GM23338 (cell line): Measurements from ENCODE around the gene AP1B1. TPM values are rescaled to one million over a fixed set of nuclear protein-coding genes. Genes with fewer than 3 reads are reported as not detected.
A peak's percentile ranks its signal among the peaks of the same experiment; 100 is the strongest.

Experiments
- ATAC-seq: fragments of 200-7000 bp; cut with Tn5 transposase; 3 replicates; pipeline ENCODE4 v1.9.1; 2020
- DNase-seq: peaks from one replicate; pipeline ENCODE4 v3.0.0-alpha.2; 2015; ENCODE audit warnings: low spot score
- H2AFZ ChIP-seq: fragments of 200-600 bp; sonication (generic); 2 replicates; pipeline ENCODE4 v1.8.0; 2016; ENCODE audit warnings: antibody characterized with exemption, mild to moderate bottlenecking, moderate library complexity
- H3F3A ChIP-seq: fragments of 200-600 bp; sonication (generic); replicated peaks from 2 replicates; pipeline ENCODE4 v1.8.0; 2017; ENCODE audit warnings: antibody characterized with exemption, mixed run types, low read depth
- H3K27ac ChIP-seq: fragments of 200-600 bp; sonication (generic); 2 replicates; pipeline ENCODE4 v1.6.1; 2016; ENCODE audit warnings: low read depth
- H3K27me3 ChIP-seq: fragments of 200-600 bp; sonication (generic); 2 replicates; pipeline ENCODE4 v1.8.0; 2016; ENCODE audit warnings: mild to moderate bottlenecking, mixed run types, moderate library complexity; ENCODE audit not compliant: insufficient read depth
- H3K36me3 ChIP-seq: fragments of 200-600 bp; sonication (generic); 2 replicates; pipeline ENCODE4 v1.8.0; 2016; ENCODE audit warnings: mild to moderate bottlenecking; ENCODE audit not compliant: insufficient read depth
- H3K4me1 ChIP-seq: fragments of 200-600 bp; sonication (generic); 2 replicates; pipeline ENCODE4 v1.8.0; 2016; ENCODE audit warnings: mild to moderate bottlenecking, moderate library complexity; ENCODE audit not compliant: insufficient read depth
- H3K4me2 ChIP-seq: fragments of 200-600 bp; sonication (generic); 2 replicates; pipeline ENCODE4 v1.7.1; 2017; ENCODE audit warnings: mixed run types
- H3K4me3 ChIP-seq: fragments of 200-600 bp; sonication (generic); 2 replicates; pipeline ENCODE4 v1.6.1; 2016; ENCODE audit warnings: mixed run types
- H3K79me2 ChIP-seq: fragments of 200-600 bp; sonication (generic); replicated peaks from 2 replicates; pipeline ENCODE4 v1.8.0; 2017; ENCODE audit warnings: mild to moderate bottlenecking; ENCODE audit not compliant: insufficient read depth
- H3K9me2 ChIP-seq: fragments of 200-600 bp; sonication (generic); 2 replicates; pipeline ENCODE4 v1.8.0; 2017; ENCODE audit not compliant: insufficient read depth
- H4K20me1 ChIP-seq: fragments of 200-600 bp; sonication (generic); replicated peaks from 2 replicates; pipeline ENCODE4 v1.8.0; 2017; ENCODE audit warnings: mild to moderate bottlenecking; ENCODE audit not compliant: insufficient read depth
- H3K27ac Mint-ChIP-seq: 2 replicates; pipeline ENCODE4 v1.8.0; 2020; ENCODE audit warnings: inconsistent platforms, mild to moderate bottlenecking, moderate library complexity, mixed read lengths
- H3K27me3 Mint-ChIP-seq: 3 replicates; pipeline ENCODE4 v1.8.0; 2022; ENCODE audit warnings: low read depth, mild to moderate bottlenecking, moderate library complexity, mixed read lengths, inconsistent platforms; ENCODE audit not compliant: insufficient read depth, poor library complexity
- H3K36me3 Mint-ChIP-seq: 3 replicates; pipeline ENCODE4 v1.8.0; 2021; ENCODE audit warnings: low read depth, mild to moderate bottlenecking, inconsistent platforms, moderate library complexity, mixed read lengths
- H3K4me1 Mint-ChIP-seq: 3 replicates; pipeline ENCODE4 v1.8.0; 2020; ENCODE audit warnings: mild to moderate bottlenecking, inconsistent platforms, mixed read lengths
- H3K4me3 Mint-ChIP-seq: 3 replicates; pipeline ENCODE4 v1.8.0; 2021; ENCODE audit warnings: moderate library complexity, mild to moderate bottlenecking, inconsistent platforms, mixed read lengths
- H3K9me3 Mint-ChIP-seq: 3 replicates; pipeline ENCODE4 v1.8.0; 2020; ENCODE audit warnings: moderate library complexity, mild to moderate bottlenecking, inconsistent platforms, mixed read lengths
- CREB1 ChIP-seq: fragments of 250-450 bp; sonication (Bioruptor Pico); IDR thresholded peaks from 2 replicates; pipeline ENCODE4 v1.5.0; 2020; ENCODE audit warnings: low read depth, mild to moderate bottlenecking, moderate library complexity
- EZH2 ChIP-seq: fragments of 200-600 bp; sonication (generic); IDR thresholded peaks from one replicate; pipeline ENCODE4 v1.8.0; 2017; ENCODE audit warnings: antibody characterized with exemption, mild to moderate bottlenecking, low read depth; ENCODE audit not compliant: unreplicated experiment
- EZH2phosphoT487 ChIP-seq: fragments of 200-600 bp; sonication (generic); IDR thresholded peaks from one replicate; pipeline ENCODE4 v1.8.1; 2018; ENCODE audit warnings: antibody characterized with exemption; ENCODE audit not compliant: unreplicated experiment
- JUNB ChIP-seq: IDR thresholded peaks from one replicate; pipeline ENCODE4 v1.6.1; 2016; ENCODE audit warnings: antibody characterized with exemption; ENCODE audit not compliant: unreplicated experiment
- NANOG ChIP-seq: IDR thresholded peaks from 2 replicates; pipeline ENCODE4 v1.6.1; 2016; ENCODE audit warnings: antibody characterized with exemption, borderline replicate concordance
- POLR2AphosphoS5 ChIP-seq: IDR thresholded peaks from 2 replicates; pipeline ENCODE4 v1.6.1; 2016; ENCODE audit warnings: antibody characterized with exemption, low read depth
- STAT1 ChIP-seq: IDR thresholded peaks from one replicate; pipeline ENCODE4 v1.6.1; 2016; ENCODE audit warnings: antibody characterized with exemption; ENCODE audit not compliant: unreplicated experiment
- ZNF114 ChIP-seq: fragments of 250-450 bp; sonication (Bioruptor Pico); IDR thresholded peaks from 2 replicates; pipeline ENCODE4 v1.5.0; 2020; ENCODE audit warnings: mild to moderate bottlenecking, moderate library complexity
- ZNF331 ChIP-seq: fragments of 250-450 bp; sonication (Bioruptor Pico); IDR thresholded peaks from 2 replicates; pipeline ENCODE4 v1.5.0; 2020; ENCODE audit warnings: low read depth, mild to moderate bottlenecking, moderate library complexity
- long read RNA-seq: library from polyadenylated mRNA; unstranded; transcript quantifications from one replicate; pipeline ENCODE4 v2.0.0, GENCODE V29; 2020; ENCODE audit not compliant: unreplicated experiment
- polyA plus RNA-seq: library from polyadenylated mRNA; unstranded; fragments of >200 nt; fragmentation: Nextera tagmentation; extraction: Ambion mirVana; gene quantifications from 2 replicates; pipeline ENCODE4 v1.2.1, GENCODE V29; 2016
- total RNA-seq: library from RNA; depleted of rRNA; stranded (reverse); fragments of >200 nt; shearing (Covaris generic); gene quantifications from 2 replicates; pipeline ENCODE4 v1.2.3, GENCODE V29; 2014; rRNA removed
- TF ChIP-seq, protein P1 (sequence below): IDR thresholded peaks from one replicate; pipeline ENCODE4 v1.6.1; 2018; ENCODE audit warnings: antibody characterized with exemption; ENCODE audit not compliant: unreplicated experiment
- TF ChIP-seq, protein P2 (sequence below): fragments of 250-450 bp; sonication (Bioruptor Pico); IDR thresholded peaks from 2 replicates; pipeline ENCODE4 v1.5.0; 2020; ENCODE audit warnings: mild to moderate bottlenecking, moderate library complexity
- TF ChIP-seq, protein P3 (sequence below), 2 experiments: fragments of 200-600 bp in 1 of 2; sonication (generic) in 1 of 2; conservative IDR thresholded peaks; 2 replicates each; pipeline versions ENCODE4 v1.5.1 to v1.6.1; 2016 to 2017; ENCODE audit warnings: antibody characterized with exemption in 2 of 2, low read depth in 2 of 2, mild to moderate bottlenecking in 2 of 2, moderate library complexity in 1 of 2
- TF ChIP-seq, protein P4 (sequence below): IDR thresholded peaks from 2 replicates; pipeline ENCODE4 v1.6.1; 2016; ENCODE audit warnings: antibody characterized with exemption

Gene AP1B1
- total RNA-seq (67.5 and 74.4 TPM in 2 replicates), polyA plus RNA-seq (19.5 TPM in 2 replicates)
- long read RNA-seq, full-length matches to known transcripts = 3 of 10 reads
- long read RNA-seq, partial matches to known transcripts = 4 of 10 reads
- long read RNA-seq, other reads (novel, unspliced or antisense) = 3 of 10 reads

DNA sequence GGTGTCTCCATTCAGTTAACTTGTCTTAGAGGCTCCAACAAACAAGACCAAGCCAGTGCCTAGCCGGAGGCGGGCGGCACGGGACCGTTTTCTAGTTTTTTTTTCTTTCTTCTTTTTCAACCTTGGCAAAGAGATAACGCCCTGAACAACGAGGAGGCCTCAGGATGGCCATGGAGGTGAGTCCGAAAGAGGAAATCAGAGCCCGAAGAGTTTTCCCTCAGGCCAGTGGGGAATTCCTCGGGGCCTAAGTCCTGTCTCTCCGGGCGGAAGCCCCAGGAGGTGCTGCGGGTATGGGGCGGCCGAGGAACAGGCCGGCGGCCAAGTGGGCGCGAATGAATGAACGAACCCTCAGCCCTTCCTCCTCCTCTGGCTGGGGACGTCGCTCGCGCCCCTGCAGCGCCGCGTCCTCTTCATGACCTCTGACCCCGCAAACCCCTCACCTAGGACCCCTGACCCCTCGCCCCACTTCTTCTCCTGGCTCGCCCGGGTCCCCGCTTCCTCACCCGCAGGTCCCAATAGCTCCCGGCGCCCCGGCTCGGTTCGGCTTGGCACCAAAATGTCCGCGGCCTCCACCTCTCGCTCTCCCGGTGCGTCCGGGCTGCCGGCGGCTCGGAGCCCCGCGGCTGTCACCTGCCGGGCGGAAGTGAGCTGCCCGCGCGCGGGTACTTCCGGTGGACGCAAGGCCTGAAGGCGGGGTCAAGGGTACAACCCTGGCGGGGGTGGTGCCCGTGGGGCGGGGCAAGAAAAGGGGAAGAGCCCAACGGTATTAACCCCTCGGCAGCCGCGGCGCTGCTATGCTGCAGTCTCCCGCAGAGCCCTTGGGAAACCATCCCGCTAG, at the start of gene AP1B1:
TSS of gene AP1B1 (minus strand) at position 650 of the 838 bp plus-strand sequence. CDS start 21,327 bp downstream, outside the sequence.
- Histone ChIP-seq H3K27me3 (no peaks in the 10 kb centered on the region), H4K20me1 (peaks cover 13% of the 10 kb centered on the region), H3K4me1 (peaks cover 5% of the 10 kb centered on the region), H2AFZ (peak within 1 kb of the TSS; percentile 94), H3K9me2 (no peaks in the 10 kb centered on the region), H3K79me2 (peaks cover 30% of the 10 kb centered on the region), H3K4me3 (peak within 1 kb of the TSS; percentile 96), H3K36me3 (no peaks in the 10 kb centered on the region), H3K27ac (no peak within 1 kb of the TSS), H3K4me2 (peak within 1 kb of the TSS; percentile 98), H3F3A (0 out of 2 replicates have a peak, but pooled peaks cover 3% of the 10 kb centered on the region)
- H3K27ac Mint-ChIP-seq = peak within 1 kb of the TSS; percentile 21
- H3K9me3 Mint-ChIP-seq = no peaks in the 10 kb centered on the region
- TF ChIP-seq, protein P1, sequence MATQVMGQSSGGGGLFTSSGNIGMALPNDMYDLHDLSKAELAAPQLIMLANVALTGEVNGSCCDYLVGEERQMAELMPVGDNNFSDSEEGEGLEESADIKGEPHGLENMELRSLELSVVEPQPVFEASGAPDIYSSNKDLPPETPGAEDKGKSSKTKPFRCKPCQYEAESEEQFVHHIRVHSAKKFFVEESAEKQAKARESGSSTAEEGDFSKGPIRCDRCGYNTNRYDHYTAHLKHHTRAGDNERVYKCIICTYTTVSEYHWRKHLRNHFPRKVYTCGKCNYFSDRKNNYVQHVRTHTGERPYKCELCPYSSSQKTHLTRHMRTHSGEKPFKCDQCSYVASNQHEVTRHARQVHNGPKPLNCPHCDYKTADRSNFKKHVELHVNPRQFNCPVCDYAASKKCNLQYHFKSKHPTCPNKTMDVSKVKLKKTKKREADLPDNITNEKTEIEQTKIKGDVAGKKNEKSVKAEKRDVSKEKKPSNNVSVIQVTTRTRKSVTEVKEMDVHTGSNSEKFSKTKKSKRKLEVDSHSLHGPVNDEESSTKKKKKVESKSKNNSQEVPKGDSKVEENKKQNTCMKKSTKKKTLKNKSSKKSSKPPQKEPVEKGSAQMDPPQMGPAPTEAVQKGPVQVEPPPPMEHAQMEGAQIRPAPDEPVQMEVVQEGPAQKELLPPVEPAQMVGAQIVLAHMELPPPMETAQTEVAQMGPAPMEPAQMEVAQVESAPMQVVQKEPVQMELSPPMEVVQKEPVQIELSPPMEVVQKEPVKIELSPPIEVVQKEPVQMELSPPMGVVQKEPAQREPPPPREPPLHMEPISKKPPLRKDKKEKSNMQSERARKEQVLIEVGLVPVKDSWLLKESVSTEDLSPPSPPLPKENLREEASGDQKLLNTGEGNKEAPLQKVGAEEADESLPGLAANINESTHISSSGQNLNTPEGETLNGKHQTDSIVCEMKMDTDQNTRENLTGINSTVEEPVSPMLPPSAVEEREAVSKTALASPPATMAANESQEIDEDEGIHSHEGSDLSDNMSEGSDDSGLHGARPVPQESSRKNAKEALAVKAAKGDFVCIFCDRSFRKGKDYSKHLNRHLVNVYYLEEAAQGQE = no peak
- TF ChIP-seq ZNF114 = no peak
- TF ChIP-seq, protein P2, sequence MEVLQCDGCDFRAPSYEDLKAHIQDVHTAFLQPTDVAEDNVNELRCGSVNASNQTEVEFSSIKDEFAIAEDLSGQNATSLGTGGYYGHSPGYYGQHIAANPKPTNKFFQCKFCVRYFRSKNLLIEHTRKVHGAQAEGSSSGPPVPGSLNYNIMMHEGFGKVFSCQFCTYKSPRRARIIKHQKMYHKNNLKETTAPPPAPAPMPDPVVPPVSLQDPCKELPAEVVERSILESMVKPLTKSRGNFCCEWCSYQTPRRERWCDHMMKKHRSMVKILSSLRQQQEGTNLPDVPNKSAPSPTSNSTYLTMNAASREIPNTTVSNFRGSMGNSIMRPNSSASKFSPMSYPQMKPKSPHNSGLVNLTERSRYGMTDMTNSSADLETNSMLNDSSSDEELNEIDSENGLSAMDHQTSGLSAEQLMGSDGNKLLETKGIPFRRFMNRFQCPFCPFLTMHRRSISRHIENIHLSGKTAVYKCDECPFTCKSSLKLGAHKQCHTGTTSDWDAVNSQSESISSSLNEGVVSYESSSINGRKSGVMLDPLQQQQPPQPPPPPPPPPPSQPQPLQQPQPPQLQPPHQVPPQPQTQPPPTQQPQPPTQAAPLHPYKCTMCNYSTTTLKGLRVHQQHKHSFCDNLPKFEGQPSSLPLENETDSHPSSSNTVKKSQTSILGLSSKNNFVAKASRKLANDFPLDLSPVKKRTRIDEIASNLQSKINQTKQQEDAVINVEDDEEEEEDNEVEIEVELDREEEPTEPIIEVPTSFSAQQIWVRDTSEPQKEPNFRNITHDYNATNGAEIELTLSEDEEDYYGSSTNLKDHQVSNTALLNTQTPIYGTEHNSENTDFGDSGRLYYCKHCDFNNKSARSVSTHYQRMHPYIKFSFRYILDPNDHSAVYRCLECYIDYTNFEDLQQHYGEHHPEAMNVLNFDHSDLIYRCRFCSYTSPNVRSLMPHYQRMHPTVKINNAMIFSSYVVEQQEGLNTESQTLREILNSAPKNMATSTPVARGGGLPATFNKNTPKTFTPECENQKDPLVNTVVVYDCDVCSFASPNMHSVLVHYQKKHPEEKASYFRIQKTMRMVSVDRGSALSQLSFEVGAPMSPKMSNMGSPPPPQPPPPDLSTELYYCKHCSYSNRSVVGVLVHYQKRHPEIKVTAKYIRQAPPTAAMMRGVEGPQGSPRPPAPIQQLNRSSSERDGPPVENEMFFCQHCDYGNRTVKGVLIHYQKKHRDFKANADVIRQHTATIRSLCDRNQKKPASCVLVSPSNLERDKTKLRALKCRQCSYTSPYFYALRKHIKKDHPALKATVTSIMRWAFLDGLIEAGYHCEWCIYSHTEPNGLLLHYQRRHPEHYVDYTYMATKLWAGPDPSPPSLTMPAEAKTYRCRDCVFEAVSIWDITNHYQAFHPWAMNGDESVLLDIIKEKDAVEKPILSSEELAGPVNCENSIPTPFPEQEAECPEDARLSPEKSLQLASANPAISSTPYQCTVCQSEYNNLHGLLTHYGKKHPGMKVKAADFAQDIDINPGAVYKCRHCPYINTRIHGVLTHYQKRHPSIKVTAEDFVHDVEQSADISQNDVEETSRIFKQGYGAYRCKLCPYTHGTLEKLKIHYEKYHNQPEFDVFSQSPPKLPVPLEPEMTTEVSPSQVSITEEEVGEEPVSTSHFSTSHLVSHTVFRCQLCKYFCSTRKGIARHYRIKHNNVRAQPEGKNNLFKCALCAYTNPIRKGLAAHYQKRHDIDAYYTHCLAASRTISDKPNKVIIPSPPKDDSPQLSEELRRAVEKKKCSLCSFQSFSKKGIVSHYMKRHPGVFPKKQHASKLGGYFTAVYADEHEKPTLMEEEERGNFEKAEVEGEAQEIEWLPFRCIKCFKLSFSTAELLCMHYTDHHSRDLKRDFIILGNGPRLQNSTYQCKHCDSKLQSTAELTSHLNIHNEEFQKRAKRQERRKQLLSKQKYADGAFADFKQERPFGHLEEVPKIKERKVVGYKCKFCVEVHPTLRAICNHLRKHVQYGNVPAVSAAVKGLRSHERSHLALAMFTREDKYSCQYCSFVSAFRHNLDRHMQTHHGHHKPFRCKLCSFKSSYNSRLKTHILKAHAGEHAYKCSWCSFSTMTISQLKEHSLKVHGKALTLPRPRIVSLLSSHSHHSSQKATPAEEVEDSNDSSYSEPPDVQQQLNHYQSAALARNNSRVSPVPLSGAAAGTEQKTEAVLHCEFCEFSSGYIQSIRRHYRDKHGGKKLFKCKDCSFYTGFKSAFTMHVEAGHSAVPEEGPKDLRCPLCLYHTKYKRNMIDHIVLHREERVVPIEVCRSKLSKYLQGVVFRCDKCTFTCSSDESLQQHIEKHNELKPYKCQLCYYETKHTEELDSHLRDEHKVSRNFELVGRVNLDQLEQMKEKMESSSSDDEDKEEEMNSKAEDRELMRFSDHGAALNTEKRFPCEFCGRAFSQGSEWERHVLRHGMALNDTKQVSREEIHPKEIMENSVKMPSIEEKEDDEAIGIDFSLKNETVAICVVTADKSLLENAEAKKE = no peak
- TF ChIP-seq ZNF331 (CRISPR knock-in tag) = no peak
- no peak for TF ChIP-seq STAT1
- no peak for TF ChIP-seq JUNB
- no peak for TF ChIP-seq EZH2
- TF ChIP-seq NANOG = no peak
- TF ChIP-seq POLR2AphosphoS5 = peak; percentile 84
- no peak for TF ChIP-seq EZH2phosphoT487
- peak; percentile 4; the same call in 1 of the 2 replicates for TF ChIP-seq CREB1 (CRISPR knock-in tag)
- TF ChIP-seq, protein P3, sequence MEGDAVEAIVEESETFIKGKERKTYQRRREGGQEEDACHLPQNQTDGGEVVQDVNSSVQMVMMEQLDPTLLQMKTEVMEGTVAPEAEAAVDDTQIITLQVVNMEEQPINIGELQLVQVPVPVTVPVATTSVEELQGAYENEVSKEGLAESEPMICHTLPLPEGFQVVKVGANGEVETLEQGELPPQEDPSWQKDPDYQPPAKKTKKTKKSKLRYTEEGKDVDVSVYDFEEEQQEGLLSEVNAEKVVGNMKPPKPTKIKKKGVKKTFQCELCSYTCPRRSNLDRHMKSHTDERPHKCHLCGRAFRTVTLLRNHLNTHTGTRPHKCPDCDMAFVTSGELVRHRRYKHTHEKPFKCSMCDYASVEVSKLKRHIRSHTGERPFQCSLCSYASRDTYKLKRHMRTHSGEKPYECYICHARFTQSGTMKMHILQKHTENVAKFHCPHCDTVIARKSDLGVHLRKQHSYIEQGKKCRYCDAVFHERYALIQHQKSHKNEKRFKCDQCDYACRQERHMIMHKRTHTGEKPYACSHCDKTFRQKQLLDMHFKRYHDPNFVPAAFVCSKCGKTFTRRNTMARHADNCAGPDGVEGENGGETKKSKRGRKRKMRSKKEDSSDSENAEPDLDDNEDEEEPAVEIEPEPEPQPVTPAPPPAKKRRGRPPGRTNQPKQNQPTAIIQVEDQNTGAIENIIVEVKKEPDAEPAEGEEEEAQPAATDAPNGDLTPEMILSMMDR (conservative IDR thresholded peaks at IDR 0.05; ENCODE audit: low read depth in 2 of 2) = no peak
- TF ChIP-seq, protein P4, sequence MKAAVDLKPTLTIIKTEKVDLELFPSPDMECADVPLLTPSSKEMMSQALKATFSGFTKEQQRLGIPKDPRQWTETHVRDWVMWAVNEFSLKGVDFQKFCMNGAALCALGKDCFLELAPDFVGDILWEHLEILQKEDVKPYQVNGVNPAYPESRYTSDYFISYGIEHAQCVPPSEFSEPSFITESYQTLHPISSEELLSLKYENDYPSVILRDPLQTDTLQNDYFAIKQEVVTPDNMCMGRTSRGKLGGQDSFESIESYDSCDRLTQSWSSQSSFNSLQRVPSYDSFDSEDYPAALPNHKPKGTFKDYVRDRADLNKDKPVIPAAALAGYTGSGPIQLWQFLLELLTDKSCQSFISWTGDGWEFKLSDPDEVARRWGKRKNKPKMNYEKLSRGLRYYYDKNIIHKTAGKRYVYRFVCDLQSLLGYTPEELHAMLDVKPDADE = peak; percentile 58; the same call in 1 of the 2 replicates
- ATAC-seq (peak; percentile 97), DNase-seq (peak; percentile 99)
- H3K4me1 Mint-ChIP-seq = peaks cover 10% of the 10 kb centered on the region
- no peaks in the 10 kb centered on the region; the same call in 2 of the 3 replicates for H3K36me3 Mint-ChIP-seq
- H3K4me3 Mint-ChIP-seq = peak within 1 kb of the TSS; percentile 90
- peaks cover 6% of the 10 kb centered on the region for H3K27me3 Mint-ChIP-seq
